ENCODE data around the gene TANGO2.

GRCh38 chr22:19991395-19991644 is 29.6 kb upstream of the TANGO2 start:
- TF ChIP-seq CTCF (IDR thresholded peaks at IDR 0.05), result no peak
- TF ChIP-seq POLR2A (IDR thresholded peaks at IDR 0.05), result no peak

All from body of pancreas (tissue), 4 donors.